ENCODE data around the gene OR4P4.

Gene OR4P4

GRCh38 chr11:55658608-55659007 lies 23.7 kb downstream of the OR4P4 start:
- H3K27ac ChIP-seq, result no peak overlapping the region
- no peak for TF ChIP-seq ZFX (IDR thresholded peaks at IDR 0.05; ENCODE audit: borderline replicate concordance)
- TF ChIP-seq CTCF (IDR thresholded peaks at IDR 0.05), result no peak

DNA sequence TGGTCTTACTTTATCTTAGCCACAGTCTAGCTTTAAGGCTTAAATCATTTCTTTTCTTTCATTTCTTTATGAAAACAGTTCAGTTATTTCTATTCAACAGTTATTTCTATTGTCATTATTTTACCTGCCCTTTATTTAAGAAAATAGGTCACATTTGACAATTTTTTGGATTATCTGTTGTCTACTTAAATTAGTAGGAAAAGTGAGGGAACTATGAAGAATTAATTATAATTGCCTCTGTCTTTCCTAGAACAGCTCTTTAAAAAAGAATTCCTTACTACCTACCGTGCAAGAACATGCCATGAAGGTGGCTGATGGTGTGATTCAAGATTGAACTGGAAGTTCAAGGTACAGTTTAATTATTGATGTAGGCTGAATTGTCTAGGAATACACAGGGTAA lies 27.0 kb downstream of the OR4P4 start, which contains the start of gene OR4C6:
OR4C6 (plus strand) TSS at position 301 of the 400 bp plus-strand sequence. CDS start 2,966 bp downstream, outside the sequence.
- TF ChIP-seq ZFX (IDR thresholded peaks at IDR 0.05; ENCODE audit: borderline replicate concordance) (no peak), CTCF (IDR thresholded peaks at IDR 0.05) (no peak)

GRCh38 chr11:55669376-55669775 lies 34.5 kb downstream of the OR4P4 start:
- no peak overlapping the region for H3K27ac ChIP-seq
- TF ChIP-seq ZFX (IDR thresholded peaks at IDR 0.05; ENCODE audit: borderline replicate concordance) (no peak), CTCF (IDR thresholded peaks at IDR 0.05) (no peak)

More for the DNA sequence above, 27.0 kb downstream of the OR4P4 start, which contains the start of gene OR4C6:
- no peak within 1 kb of the TSS for H3K27ac ChIP-seq

DNA sequence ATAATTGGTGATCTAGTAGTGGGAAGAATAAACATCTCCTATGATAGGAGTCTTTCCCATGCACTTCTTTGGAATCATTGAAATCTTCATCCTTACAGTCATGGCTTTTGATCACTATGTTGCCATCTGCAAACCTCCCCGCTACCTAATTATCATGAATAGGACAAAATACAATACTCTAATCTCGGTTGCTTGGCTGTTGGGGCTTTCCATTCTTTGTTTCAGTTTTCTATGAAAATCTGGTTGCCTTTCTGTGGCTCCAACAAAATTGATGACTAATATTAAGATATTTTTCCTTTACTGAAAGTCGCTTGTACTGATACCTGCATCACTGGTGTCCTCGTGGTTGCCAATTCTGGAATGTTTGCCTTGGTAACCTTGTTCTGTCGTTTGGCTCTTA lies 38.9 kb downstream of the OR4P4 start:
- no peak overlapping the region for H3K27ac ChIP-seq
- TF ChIP-seq CTCF (IDR thresholded peaks at IDR 0.05), result no peak
- TF ChIP-seq ZFX (IDR thresholded peaks at IDR 0.05; ENCODE audit: borderline replicate concordance), result no peak
